GM21825 (cell line): Measurements from ENCODE around the gene FBXW8.

Experiments
- ATAC-seq: cut with Tn5 transposase; IDR thresholded peaks from one replicate; pipeline ENCODE4 v1.9.1; 2021; ENCODE audit warnings: mild to moderate bottlenecking, moderate library complexity; ENCODE audit not compliant: unreplicated experiment

The FBXW8 gene

DNA sequence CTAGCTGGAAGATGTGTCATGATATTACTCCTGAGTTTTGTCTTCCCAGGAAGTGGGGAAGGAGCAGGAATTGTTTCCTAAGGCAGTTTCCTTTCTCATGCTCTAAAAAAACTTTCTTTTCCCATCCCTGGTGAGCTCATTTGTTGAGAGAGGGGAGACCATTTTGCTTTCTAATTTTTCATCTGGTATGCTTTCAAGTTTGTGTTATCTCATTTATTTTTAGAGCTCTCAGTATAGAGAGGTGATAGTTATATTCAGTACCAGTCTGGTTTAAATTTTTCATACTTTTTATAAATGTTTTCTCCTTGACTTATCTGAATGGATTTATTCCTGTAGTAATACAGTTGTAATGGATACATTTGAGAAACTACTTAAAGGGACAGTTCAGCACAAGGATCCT is 79.6 kb downstream of the FBXW8 start:
- no peak for ATAC-seq

DNA sequence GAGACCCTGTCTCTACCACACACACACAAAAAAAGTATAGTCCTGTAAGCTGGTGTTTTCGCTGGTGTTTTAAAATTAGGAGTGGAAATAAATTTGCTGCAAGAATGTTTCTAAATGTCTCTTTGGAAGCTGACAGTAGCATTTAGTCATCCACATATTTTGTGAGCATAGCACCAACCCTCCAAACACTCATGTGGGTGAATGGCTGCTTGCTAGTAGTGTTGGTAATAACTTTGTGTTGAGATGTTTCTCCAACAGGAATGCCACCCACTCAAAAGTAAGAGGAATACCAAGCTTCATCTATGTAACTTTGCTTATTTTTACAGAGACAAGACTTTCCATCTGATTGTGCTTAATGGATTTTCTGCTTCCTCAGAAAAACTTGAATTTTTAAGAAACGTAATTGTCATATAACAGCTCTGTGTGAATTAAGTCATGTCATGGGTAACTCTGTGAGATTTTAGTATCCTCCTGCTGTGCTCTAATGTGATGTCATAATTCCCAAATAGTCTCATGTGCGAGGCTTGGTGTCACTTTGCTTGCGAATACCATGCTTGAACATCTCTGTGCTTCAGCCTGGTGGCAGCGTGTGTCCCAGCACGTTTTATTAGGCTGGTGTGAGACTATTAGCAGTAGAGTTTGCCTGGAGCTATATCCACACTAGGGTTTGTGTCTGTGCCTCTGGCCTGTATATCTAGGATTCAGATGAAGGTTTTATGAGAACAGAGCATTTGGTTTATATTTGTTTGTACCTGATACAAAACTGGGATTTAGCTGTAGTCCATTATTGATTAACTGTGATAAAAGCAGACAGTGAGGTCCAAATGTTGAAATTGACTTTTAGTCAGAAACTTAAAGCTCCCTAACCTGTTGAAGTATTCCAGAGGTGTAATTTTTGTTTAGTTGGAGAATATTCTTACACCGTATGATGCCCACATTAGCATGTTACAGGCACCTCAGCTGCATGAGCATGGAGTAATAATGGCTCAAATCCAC is 80.5 kb downstream of the FBXW8 start:
- ATAC-seq: no peak

DNA sequence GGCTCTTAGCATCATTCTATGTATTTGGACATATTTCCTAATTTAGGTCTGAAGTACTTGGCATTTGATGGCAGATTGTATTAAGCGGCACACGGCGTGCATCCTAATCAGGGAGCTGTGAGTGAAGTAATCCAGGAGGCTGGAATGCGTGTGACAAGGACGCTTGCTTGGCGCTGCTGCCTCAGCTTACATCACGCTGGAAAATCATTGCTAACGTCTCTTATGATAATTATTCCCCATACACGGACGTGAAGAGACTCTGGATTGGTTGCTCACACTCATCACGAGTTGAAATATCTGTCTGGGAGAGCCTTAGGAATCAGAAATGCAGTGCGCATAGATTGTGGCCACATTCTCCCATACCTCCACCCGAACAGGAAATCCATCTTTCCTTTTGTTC is 85.3 kb downstream of the FBXW8 start:
- no peak for ATAC-seq

DNA sequence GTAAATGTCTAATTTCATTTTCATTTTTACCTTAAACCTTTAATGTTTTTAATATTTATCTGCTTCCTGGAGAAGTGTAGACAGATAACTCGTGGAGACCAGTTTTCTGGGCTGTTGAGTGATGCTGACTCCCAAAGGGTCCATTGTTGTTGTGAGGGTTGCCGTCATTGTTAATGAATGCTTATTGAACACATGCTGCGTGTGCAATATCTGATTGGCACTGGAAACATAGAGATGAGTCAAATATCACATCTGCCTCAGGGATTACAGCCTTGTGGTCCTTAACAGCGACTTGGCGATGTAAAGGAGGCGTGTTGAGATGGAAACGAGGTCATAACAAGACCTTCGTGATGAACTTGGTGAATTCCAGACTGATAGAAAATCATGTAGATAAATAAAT is 85.9 kb downstream of the FBXW8 start:
- no peak for ATAC-seq

DNA sequence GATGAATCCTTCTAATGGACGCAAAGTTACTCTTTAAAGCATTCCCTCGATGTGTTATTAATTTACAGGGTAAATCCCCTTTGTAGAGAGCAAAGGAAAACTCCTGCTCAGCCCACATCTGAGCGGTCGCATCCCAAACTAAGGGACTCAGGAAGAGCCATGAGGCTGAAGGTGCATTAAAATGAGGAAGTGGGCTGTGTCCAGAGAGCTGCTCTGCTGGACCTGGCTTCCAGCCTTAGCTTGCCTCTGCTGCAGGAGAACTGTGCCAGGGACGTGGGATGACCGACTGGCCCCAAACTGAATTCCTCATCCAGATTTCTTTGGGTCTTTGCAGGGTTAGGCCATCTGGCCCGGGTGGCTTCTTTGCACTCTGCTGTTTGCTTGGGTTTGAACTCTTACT is 88.3 kb downstream of the FBXW8 start:
- ATAC-seq: no peak

DNA sequence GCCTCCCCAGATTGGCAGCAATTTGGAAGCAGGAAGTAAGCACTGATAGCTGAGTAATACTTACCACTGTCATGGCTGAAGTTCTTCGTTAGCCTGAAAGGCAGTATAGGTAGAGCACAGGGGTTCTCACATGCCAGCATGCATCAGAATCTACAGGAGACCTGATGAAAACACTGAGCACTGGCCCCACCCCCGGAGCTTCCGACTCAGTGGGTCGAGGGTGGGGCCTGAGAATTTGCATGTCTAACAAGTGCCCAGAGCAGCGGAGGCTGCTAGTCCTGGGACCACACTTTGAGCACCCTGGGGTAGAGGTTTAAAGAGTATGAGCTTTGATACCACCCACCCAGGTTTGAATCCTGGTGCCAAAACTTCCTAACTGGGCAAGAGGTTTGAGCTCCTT is 89.6 kb downstream of the FBXW8 start:
- no peak for ATAC-seq

DNA sequence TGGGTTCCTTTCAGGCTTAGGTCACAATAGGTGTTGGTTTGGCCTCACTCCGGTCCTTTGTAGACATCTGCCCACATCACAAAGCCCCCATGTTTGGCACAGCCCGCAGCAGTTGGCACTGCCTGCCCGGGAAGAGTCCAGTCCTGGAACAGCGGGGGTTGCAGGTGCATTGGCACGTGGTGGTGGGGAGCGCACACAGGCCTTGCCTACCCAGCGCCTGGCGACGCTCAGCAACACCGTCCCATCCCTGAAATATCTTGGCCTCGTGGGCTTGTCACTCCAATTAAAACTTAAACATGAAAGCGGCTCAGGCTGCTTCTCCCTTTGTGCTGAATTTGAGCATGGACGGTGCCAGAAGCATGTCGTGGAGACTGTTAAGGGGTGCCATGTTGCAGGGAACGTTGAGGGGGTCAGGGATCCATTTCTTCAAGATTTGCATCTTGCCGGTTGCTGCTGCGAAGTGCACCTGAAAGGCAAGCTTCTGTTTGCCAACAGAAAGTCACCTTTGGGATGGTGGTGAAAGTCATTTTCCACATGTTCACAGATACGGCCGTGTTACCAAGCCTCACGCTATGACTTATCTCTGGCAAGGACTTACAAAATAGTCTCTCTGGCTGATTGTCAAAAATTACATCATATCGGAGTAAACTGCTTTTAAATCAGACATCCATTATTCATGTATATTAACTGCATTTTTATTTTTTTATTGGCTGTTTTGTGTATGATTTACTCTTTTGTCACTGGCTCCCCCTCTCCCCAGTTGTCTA is 91.5 kb downstream of the FBXW8 start:
- ATAC-seq: no peak

DNA sequence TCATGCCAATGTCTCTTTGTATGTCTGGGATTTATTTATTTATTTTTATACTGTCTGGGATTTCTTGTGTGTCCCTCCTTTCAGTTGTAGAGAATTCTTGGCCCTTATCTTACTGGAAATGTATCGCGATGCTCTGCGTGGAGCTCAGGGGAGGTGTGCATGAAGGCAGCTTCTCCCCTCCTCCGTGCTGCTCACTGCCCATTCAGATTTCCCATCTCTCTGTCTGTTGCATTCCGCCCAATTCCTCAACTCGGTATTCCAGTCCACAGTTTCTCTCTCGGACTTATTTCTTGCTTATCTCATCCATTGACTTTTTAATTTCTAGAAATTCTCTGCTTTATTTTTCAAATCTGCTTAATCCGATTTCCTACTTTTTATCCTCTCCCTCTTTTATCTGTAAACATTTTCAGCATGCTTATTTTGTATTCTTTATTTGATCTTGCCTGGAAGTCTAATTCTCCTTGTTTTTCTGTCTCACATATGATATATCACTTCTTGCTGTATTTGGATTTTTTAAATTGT is 93.2 kb downstream of the FBXW8 start:
- no peak for ATAC-seq

DNA sequence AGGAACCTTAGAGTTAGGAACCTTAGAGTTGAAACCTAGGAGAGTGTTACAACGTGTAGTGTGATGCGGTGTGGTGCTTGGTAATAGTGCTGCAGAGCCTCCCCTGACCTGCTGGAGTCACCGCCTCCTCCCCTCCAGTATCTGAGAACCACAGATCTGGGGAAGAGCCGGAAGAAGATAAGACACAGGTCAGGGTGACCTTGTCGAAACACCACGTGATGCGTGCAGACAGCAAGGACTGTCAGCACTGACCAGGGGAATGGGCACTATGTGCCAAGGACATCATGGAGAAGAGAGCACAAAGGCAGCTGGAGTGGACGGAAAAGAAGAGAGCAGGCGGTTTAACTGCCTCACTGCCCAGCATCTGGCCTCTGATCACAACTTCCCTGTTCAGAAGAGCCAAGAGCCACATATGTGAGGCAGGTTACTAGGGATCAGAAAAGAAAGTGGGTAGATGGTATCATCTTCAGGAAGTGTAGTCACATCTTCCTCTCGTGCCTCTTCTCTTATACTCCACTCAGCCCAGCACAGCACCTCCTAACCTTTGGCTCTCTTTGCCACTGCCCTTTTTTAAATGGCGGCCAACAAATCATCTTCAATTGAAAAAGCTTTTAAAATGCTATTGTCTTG is 94.8 kb downstream of the FBXW8 start:
- no peak for ATAC-seq

DNA sequence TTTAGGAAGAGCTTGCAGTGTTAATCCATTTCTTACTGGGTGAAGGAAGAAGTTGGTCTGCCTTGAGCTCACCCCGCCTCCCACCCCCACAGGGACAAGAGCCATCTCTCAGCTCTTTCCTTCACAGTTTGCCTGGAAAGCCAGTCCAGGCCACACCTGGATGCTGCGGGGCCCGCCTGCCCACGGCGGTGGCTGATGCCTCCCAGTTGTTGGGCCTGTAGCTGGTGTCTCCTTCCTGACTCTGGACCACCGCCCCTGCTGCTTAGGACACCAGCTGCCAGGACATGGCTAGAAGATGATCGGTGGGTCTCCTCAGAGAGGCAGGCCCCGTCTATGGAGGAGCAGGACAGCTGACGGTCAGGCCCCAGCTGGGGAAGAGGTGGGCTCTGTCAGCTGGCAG is 95.6 kb downstream of the FBXW8 start:
- no peak for ATAC-seq

DNA sequence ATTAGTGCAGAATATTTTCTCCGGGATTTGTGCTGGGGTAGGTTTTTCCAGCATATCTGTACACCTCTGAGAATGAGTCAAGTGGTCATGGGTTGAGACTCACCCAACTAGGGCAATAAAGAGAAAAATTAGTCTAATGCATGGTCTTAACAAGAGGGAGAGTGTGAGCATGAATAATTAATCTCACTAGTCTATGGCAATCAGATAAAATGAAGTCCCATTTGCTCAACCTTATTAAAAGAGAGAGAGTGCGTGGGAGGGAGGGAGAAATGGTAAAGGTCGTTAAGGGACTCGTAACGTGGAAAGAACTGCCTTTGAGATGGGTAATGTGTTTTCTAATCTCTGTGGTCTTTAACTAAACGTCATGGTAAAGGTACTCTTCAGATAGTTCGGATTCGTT is 96.8 kb downstream of the FBXW8 start:
- no peak for ATAC-seq

DNA sequence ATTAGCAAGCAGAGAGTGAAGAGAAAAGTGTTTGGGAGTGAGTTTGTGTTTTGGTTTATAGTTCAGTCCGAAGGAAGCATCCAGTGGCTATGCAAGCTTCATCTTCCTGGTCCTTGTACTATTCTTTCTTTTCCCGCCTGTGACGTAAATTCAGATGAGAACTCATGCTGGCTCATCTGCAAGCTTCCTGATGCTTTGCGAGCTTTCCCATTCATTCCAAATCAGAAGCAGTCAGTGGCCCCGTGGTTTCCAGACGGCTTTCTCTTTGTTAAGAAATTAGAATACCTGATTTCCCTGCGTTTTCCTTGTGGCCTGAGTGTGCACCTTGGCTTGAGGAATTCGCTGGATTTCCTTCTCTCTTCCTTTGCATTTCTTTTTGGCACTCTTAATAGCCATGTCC is 99.0 kb downstream of the FBXW8 start:
- ATAC-seq: no peak

DNA sequence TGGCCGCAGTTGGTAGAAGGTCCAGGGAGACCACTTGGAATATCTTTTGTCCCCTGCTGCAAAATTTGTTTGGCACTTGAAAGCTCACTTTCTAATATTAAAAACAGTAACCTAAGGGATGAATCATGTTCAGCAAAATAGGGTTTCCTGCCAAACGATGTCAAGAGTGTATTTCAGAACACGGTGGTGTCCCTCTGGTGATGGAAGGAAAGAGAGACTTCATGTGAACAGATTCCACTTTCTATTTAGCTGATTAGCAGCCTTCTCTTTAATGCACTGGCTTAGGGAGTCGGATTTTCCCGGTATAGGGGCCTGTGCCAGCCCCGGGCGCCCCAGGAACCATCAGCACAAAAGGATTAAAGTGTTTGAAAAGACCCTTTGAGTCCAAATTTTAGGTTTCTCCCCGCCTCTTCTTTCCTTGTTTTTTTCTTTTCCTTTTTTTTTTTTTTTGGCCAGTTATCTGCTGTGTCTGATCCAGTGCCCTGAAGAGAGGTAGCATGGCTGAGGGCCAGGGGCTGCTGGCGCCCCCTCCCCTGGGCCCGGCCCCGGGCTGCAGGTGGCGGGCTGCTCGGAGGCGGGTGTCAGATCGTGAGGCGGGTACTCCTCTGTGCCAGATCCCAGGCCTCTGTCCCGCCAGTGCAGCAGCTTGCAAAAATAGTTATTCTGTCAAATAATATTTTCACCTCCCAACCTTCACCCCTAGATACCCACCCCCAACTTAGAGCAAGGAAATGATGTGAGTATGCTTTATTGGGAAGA is 100.1 kb downstream of the FBXW8 start:
- ATAC-seq: no peak

DNA sequence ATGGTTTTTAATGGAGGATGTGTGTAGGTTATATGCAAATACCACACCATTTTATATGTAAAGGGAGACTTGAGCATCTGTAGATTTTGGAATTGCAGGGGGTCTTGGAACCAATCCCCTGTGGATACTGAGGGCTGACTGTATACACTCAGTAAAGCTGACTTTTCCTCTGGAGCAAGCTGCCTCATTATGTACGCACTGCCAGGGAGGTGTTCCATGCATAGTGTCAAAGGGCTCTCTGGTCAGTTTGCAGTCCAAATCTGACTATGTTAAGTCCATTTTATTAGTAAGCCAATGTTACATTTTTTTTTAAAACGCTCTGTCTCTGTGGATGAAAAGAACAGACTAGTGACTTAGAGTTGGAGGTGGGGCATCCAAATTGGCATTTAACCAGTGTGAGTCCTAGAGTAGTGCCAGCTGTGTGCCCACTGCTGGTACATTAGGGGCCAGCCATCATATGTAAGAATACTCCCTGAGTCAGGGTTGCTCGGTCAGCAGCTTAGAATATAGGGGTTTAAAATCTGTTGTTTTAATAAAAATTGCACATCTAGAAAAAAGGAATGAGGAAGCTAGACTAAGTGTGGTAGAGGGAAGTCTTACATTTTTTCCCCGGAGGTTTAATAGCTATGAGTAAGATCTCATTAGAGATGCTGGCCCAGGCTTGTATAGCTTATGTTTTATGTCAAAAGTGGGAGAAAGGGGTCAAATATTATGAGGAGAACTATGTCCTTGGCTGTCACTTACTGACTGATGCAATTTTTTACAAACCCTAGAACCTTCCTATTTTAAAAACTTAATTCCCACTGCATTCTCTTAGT is 101.4 kb downstream of the FBXW8 start:
- no peak for ATAC-seq

DNA sequence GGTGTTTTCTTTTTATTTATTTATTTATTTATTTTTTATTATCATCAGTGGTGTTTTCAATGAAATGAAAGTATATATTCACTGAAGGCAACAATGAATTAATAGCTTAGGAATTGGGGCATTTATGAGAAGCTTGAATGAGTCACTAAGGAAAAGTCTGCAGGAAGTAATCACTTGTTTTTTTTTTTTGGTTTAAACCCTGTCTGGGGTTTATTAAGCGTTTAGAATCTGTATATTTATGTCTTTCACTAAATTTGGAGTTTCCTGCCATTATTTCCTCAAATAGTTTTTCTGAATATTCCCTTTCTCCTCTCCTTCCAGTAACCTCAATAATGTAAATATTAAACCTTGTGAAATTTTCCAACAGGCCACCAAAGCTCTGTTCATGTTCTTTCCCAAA is 103.0 kb downstream of the FBXW8 start:
- ATAC-seq: no peak

DNA sequence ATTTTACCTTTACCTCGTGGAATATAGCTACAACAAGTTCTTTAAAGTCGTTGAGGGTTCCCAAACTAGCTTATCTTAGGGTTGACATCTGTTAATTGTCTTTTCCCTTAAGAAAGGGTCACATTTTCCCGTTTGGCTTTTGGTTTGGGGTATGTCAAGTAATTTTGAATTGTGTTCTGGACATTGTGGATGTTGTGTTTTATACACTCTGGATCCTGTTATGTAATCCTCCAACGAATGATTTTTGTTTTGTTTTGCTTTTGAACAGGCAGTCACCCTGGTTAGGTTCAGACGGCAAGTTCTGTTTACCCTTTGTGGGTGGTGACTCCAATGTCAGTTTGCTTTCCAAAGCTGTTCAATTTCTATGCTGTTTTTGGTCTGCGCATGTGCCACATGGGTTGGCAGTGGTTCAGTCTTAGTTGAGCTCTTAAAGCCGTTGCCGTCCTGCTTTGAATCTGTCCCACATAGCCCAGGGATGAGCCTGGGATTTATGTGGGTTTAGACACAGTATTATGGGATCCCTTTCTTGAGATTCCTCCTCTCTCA is 103.7 kb downstream of the FBXW8 start:
- no peak for ATAC-seq

DNA sequence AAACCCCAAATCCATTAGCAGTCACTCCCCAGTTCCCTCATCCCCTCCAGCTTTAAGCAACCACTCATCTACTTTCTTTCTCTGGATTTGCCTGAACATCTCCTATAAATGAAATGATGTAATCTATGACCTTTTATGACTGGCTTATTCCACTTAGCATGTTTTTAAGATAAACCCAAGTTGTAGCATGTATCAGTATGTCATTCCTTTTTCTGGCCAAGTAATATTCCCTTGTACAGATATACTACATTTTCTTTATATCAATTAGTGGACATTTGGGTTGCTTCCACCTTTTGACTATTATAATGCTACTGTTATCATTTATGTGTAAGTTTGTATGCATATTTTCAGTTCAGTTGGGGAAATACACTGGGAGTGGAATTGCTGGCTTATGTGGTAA is 105.1 kb downstream of the FBXW8 start:
- ATAC-seq: no peak

DNA sequence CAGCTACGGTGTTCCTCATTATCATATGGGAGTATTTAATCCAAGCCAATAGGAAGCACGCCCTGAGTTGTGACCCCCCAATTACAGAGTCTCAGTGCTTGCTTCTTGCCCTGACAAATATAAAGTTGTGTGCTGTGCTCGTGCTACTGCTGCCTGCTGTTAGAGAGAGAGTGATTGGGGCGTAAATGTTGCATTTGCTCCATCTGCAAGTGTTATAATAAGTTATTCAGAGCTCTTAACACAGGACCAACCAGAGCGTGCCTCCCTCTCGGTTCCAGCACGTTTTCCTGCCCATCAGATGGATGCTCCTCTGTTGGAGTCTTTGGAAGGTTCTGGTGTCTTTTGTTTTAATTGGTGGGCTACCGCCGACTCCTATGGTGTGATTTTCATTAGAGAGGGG is 107.1 kb downstream of the FBXW8 start:
- no peak for ATAC-seq

DNA sequence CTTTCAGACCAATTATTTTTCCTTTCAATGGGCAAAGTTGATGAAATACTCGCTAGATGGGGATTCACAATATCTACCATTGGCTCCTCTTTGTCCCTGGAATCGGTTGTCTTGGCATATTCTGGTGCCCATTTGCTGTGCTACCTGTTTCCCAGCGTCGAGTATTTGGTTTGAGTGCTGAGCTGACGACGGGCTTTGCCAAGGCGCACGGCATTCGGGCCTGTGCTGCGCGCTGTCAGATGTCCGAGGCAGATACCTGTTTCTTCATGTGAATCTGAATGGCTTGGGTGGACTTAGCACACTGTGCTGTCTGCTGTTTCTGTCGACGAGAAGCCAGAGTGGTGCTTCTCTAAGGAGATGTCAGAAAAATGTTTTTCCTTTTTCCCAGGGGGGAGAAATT is 107.5 kb downstream of the FBXW8 start:
- ATAC-seq: no peak

DNA sequence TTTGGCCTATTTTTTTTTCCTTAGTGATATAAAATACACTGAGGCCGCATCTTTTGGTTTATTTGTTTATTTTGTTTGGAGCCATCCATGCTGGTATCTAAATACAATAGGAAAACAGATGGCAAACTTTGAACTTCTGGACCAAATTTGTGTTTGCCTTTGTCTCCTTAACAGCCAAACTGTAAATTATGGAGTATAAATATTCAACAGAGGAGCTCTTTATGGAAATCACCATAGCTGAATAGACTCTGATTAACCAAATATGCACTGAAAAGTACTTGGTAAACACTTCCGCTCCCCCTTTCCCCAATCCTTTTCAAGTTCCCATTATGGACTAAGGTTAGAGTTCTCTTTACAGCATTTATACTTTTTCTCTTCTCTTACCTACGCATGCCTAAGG is 107.9 kb downstream of the FBXW8 start:
- no peak for ATAC-seq
